AG09309 (cell line): ENCODE data around the gene SMIM11.

Source experiments
- DNase-seq: peaks from one replicate; pipeline ENCODE4 v3.0.0-alpha.2; 2010; ENCODE audit warnings: low read depth
- H3K4me3 ChIP-seq: 2 replicates; pipeline ENCODE4 v1.5.1; 2011; ENCODE audit warnings: mild to moderate bottlenecking, low read depth, low read length, moderate library complexity; ENCODE audit not compliant: control insufficient read depth
- TF ChIP-seq, protein P1 (sequence below): IDR thresholded peaks from 2 replicates; pipeline ENCODE4 v1.5.1; 2011; ENCODE audit warnings: mild to moderate bottlenecking, low read depth, low read length, inconsistent platforms; ENCODE audit not compliant: insufficient read depth, control insufficient read depth; ENCODE audit errors: missing control alignments

The SMIM11 gene

DNA sequence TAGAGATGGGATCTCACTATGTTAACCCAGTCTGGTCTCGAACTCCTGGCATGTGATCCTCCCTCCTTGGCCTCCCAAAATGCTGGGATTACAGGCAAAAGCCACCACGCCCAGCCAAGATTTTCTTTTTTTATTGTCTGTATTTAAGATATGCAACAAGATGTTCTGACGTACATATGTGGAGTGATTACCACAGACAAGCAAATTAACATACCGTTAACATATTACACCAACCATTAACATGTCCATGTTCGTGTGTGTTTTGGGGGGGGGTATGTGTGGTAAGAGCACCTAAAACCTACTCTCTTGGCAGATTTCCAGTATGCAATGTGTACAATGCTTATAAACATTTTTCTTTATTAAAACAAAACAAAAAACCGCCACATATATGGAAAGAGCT lies 22.1 kb upstream of the SMIM11 start:
- DNase-seq: no peak
- H3K4me3 ChIP-seq: no peak overlapping the region
- TF ChIP-seq, protein P1, sequence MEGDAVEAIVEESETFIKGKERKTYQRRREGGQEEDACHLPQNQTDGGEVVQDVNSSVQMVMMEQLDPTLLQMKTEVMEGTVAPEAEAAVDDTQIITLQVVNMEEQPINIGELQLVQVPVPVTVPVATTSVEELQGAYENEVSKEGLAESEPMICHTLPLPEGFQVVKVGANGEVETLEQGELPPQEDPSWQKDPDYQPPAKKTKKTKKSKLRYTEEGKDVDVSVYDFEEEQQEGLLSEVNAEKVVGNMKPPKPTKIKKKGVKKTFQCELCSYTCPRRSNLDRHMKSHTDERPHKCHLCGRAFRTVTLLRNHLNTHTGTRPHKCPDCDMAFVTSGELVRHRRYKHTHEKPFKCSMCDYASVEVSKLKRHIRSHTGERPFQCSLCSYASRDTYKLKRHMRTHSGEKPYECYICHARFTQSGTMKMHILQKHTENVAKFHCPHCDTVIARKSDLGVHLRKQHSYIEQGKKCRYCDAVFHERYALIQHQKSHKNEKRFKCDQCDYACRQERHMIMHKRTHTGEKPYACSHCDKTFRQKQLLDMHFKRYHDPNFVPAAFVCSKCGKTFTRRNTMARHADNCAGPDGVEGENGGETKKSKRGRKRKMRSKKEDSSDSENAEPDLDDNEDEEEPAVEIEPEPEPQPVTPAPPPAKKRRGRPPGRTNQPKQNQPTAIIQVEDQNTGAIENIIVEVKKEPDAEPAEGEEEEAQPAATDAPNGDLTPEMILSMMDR: no peak

DNA sequence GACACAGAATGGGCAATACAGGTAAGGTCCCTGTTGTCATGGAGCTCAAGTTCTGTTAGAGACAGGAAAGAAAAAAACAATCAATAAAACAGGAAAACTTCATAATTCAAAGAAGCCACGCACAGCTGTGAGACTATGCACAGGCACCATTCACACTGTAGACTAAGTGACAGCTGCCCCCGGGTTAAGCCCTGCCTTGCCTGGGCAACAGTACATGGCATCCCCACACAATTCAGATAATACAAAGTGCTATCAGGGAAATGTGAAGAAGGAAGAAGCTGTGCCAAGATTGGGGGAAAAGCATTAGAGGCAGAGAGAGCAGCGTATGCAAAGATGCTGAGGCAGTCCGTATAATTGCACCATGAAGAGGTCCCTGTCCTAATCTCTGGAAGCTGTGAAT lies 20.5 kb upstream of the SMIM11 start:
- DNase-seq: no peak
- no peak overlapping the region for H3K4me3 ChIP-seq
- TF ChIP-seq, protein P1: no peak

DNA sequence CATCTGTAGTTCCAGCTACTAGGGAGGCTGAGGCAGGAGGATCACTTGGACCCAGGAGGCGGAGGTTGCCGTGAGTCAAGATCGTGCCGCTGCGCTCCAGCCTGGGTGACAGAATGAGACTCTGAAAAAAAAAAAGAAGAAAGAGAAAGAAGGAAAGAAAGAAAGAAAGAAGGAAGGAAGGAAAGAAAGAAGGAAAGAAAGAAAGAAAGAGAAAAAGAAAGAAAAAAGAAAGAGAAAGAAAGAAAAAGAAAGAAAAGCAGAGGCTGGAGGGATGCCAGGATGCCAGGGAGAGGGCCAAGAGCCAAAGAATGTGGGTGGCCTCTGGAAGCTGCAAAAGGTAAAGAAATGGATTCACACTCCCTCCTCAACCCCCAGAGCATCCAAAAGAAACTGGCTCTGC lies 19.7 kb upstream of the SMIM11 start:
- no peak overlapping the region for H3K4me3 ChIP-seq
- TF ChIP-seq, protein P1: no peak
- DNase-seq: no peak

DNA sequence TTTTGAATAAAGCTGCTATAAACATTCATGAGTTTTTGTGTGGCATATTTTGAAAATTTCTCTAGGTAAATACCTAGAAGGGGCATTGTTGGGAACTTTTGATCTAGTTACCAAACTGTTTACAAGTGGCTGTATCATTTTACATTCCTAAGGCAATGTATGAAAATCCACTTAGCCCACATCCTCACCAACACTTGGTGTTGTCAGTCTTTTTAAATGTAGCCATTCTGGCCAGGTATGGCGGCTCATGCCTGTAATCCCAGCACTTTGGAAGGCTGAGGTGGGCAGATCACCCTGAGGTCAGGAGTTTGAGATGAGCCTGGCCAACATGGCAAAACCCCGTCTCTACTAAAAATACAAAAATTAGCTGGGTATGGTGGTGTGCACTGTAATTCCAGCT lies 17.4 kb upstream of the SMIM11 start:
- no peak overlapping the region for H3K4me3 ChIP-seq
- TF ChIP-seq, protein P1: no peak
- DNase-seq: no peak

DNA sequence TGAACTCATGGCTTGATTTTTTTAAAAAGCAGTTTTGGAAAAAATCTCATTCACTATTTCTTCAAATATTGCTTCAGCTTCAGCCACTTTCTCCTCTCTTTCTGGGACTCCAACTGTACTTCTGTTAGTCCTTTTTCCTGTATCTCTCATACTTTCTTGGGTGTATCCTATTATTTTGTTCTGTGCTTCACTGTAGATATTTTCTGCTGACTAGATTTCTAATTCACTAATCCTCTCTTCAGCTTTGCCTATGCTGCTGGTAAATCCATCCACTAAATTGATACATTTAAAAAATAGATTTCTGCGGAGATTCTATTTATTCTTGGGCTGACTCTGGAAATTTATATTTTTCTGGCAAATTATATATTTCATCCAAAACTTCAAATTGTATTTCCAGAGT lies 16.4 kb upstream of the SMIM11 start:
- TF ChIP-seq, protein P1: no peak
- no peak overlapping the region for H3K4me3 ChIP-seq
- DNase-seq: no peak

DNA sequence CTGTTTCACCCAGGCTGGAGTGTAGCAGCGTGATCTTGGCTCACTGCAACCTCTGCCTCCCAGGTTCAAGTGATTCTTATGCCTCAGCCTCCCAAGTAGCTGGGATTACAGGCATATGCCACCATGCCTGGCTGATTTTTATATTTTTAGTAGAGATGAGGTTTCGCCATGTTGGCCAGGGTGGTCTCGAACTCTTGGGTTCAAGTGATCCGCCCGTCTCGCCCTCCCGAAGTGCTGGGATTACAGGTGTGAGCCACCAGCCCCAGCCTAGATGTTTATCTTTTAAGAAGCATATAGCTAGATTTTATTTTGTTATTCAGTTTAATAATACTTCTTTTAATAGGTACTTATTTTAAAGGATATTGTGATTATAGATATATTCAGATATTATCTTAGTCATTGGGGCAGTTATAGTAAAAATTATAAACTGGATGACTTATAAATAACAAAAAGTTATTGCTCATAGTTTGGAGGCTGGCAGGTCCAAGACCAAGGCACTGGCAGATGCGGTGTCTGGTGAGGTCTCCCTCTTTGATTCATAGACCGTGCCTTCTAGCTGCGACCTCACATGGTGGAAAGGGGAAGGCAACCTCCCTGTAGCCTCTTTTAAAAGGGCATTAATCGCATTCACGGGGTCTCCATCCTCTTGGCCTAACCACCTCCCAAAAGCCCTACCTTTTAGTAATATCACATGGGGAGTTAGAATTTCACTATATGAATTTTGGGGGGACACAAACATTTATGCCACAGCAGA lies 14.6 kb upstream of the SMIM11 start:
- no peak for DNase-seq
- TF ChIP-seq, protein P1: no peak
- H3K4me3 ChIP-seq: no peak overlapping the region
